Measurements from ENCODE around the gene TXLNG. TPM values are rescaled to one million over a fixed set of nuclear protein-coding genes. Genes with fewer than 3 reads are reported as not detected.

TXLNG gene
- polyA plus RNA-seq, 1 of the 3 experiments (the other 2 are of a cell fraction): 12.1 TPM

GRCh38 chrX:16848541-16848940, 62.3 kb downstream of the TXLNG start:
- H3F3A ChIP-seq (replicated peaks; ENCODE audit: insufficient read depth): peaks cover 6% of the 10 kb centered on the region
- H3K4me1 ChIP-seq (ENCODE audit: control insufficient read depth in 1 of 2, insufficient read depth in 2 of 2, low read depth in 1 of 2, low read length in 1 of 2): no peaks in the 10 kb centered on the region; a peak in 2 of 4 replicates
- no peak overlapping the region for H3K9ac ChIP-seq
- TF ChIP-seq SIN3A (IDR thresholded peaks at IDR 0.05; ENCODE audit: borderline replicate concordance, low read depth, low read length) (no peak), REST (IDR thresholded peaks at IDR 0.05; ENCODE audit: low read depth, low read length) (no peak), RAD21 (IDR thresholded peaks at IDR 0.05; ENCODE audit: low read length) (no peak), NFIC (IDR thresholded peaks at IDR 0.05; ENCODE audit: borderline replicate concordance) (no peak), GATA2 (CRISPR knock-in tag; IDR thresholded peaks at IDR 0.05) (no peak), RFX5 (IDR thresholded peaks at IDR 0.05; ENCODE audit: low read length) (no peak), RCOR1 (IDR thresholded peaks at IDR 0.05; ENCODE audit: low read length) (no peak), ELF1 (IDR thresholded peaks at IDR 0.05) (no peak), ZBTB33 (IDR thresholded peaks at IDR 0.05; ENCODE audit: borderline replicate concordance, low read depth) (no peak), YY1 (IDR thresholded peaks at IDR 0.05; ENCODE audit: low read depth) (no peak), MXI1 (IDR thresholded peaks at IDR 0.05; ENCODE audit: low read depth, low read length) (no peak), FOSL2 (IDR thresholded peaks at IDR 0.05; ENCODE audit: borderline replicate concordance, low read depth) (no peak), USF1 (IDR thresholded peaks at IDR 0.05; ENCODE audit: borderline replicate concordance, low read depth) (no peak), TEAD4 (IDR thresholded peaks at IDR 0.05; ENCODE audit: borderline replicate concordance, insufficient read depth) (no peak), MAX (IDR thresholded peaks at IDR 0.05; ENCODE audit: low read depth) (no peak), GABPA (IDR thresholded peaks at IDR 0.05; ENCODE audit: low read depth) (no peak), PBX3 (IDR thresholded peaks at IDR 0.05) (no peak), TAF1 (IDR thresholded peaks at IDR 0.05; ENCODE audit: borderline replicate concordance, low read depth, low read length) (no peak), MEF2A (IDR thresholded peaks at IDR 0.05; ENCODE audit: borderline replicate concordance, low read depth) (no peak), POLR2AphosphoS5 (IDR thresholded peaks at IDR 0.05; ENCODE audit: low read depth, low read length) (no peak)
- DNase-seq: no peak
- POLR2A ChIA-PET: no interaction called here
- CTCF ChIA-PET: interaction anchor here (0.9 to 1.0 kb wide), 2 partner anchors 8 to 22 kb away, joined by 3 read pairs; no protein-coding TSS in a partner anchor
- H3K36me3 ChIP-seq (replicated peaks in 1 of 2; ENCODE audit: control insufficient read depth in 1 of 2, insufficient read depth in 2 of 2, low read length in 1 of 2): peaks cover 60 to 76% of the 10 kb centered on the region in 2 experiments
- no peak overlapping the region for H2AFZ ChIP-seq (ENCODE audit: low read depth)
- H3K4me2 ChIP-seq: no peak overlapping the region
- no peaks in the 10 kb centered on the region for H3K9me2 ChIP-seq
- H3K27ac ChIP-seq (ENCODE audit: low read depth in 2 of 2, low read length in 1 of 2): no peak overlapping the region
- WGBS (ENCODE audit: low lambda C conversion rate): 91% methylated on average over 6 of the region's 6 CpGs
- H3K4me3 ChIP-seq (ENCODE audit: low read depth in 2 of 2, low read length in 1 of 2): no peak overlapping the region
- peaks cover 8% of the 10 kb centered on the region for H4K20me1 ChIP-seq (ENCODE audit: insufficient read depth)
- peaks cover 20% of the 10 kb centered on the region; the same call in 1 of the 2 replicates for H3K79me2 ChIP-seq (ENCODE audit: insufficient read depth)
- no peaks in the 10 kb centered on the region for H3K27me3 ChIP-seq (ENCODE audit: insufficient read depth)
- no peaks in the 10 kb centered on the region for H3K9me3 ChIP-seq
